Kidney (tissue), 14 donors: ENCODE results near the gene CITED4. TPM values are rescaled to one million over a fixed set of nuclear protein-coding genes. Genes with fewer than 3 reads are reported as not detected.

Experiments
- DNase-seq, 5 donors: peaks; one replicate each; pipeline ENCODE4 v3.0.0-alpha.2; 2013 to 2020
- FAIRE-seq: peaks from 2 replicates; lab custom pipeline; 2012; peaks lifted over from hg19 to GRCh38; lab: Jason Lieb, UNC
- H3K27ac ChIP-seq, 2 donors: one replicate each; pipeline ENCODE4 v1.7.0; 2013; ENCODE audit warnings: low read depth in 2 of 2, low read length in 2 of 2, inconsistent platforms in 1 of 2
- H3K27me3 ChIP-seq: one replicate; pipeline ENCODE4 v1.7.1; 2013; ENCODE audit warnings: low read length, inconsistent platforms; ENCODE audit not compliant: control insufficient read depth, insufficient read depth
- H3K36me3 ChIP-seq, 3 donors: one replicate each; pipeline versions ENCODE4 v1.7.0 to v1.7.1; 2013; ENCODE audit warnings: low read length in 3 of 3, control low read depth in 1 of 3, inconsistent platforms in 1 of 3; ENCODE audit not compliant: insufficient read depth in 3 of 3, control insufficient read depth in 2 of 3
- H3K4me1 ChIP-seq, 3 donors: one replicate each; pipeline versions ENCODE4 v1.7.0 to v1.7.1; 2013; ENCODE audit warnings: low read length in 3 of 3, inconsistent platforms in 1 of 3, low read depth in 1 of 3; ENCODE audit not compliant: control insufficient read depth in 2 of 3, insufficient read depth in 2 of 3
- H3K4me3 ChIP-seq, 3 donors: one replicate each; pipeline versions ENCODE4 v1.7.0 to v1.8.1; 2013; ENCODE audit warnings: low read length in 3 of 3, control low read depth in 1 of 3, inconsistent platforms in 1 of 3
- H3K9ac ChIP-seq, 3 donors: one replicate each; pipeline versions ENCODE4 v1.7.0 to v1.7.1; 2013; ENCODE audit warnings: low read length in 3 of 3, control low read depth in 1 of 3, inconsistent platforms in 1 of 3
- H3K9me3 ChIP-seq, 3 donors: one replicate each; pipeline versions ENCODE4 v1.7.0 to v1.7.1; 2013; ENCODE audit warnings: low read length in 3 of 3, control low read depth in 1 of 3, inconsistent platforms in 1 of 3; ENCODE audit not compliant: control insufficient read depth in 2 of 3, insufficient read depth in 1 of 3
- CTCF ChIP-seq: IDR thresholded peaks from 3 replicates; pipeline ENCODE4 v1.5.1; 2012; ENCODE audit warnings: mild to moderate bottlenecking, moderate library complexity, borderline replicate concordance; ENCODE audit not compliant: insufficient read depth; ENCODE audit errors: extremely low read depth
- intact Hi-C: fragments of 100-400 bp; cut with DNase I; formaldehyde crosslinking; loops from one replicate; pipeline ENCODE4 v1.11.1; 2022
- polyA plus RNA-seq: library from polyadenylated mRNA; stranded (reverse); fragments of 350-450 nt; fragmentation: Illumina TruSeq; extraction: RNeasy Lipid Tissue Mini Kit (QIAGEN cat#74804); gene quantifications from one replicate; pipeline ENCODE4 v1.2.3, GENCODE V29; 2014; ENCODE audit warnings: low read depth, low replicate concordance; ENCODE audit not compliant: insufficient read depth
- total RNA-seq: library from RNA; stranded (reverse); fragmentation: NEBNext Ultra II Directional; extraction: Animal tissue kit (Norgen Biotek cat#: 25700); gene quantifications from one replicate; pipeline ENCODE4 v1.2.1, GENCODE V29; 2021
- donor health status: control.
- donor health status: control.
- donor health status: control.
- donor health status: control.
- donor health status: control.
- donor health status: DM: yes; HTN: yes; CAD: no.
- donor health status: Normal renal cell carcinoma (clear cell type).

The CITED4 gene
- total and polyA plus RNA-seq, 2 donors from 2014 or later = 21.7 to 78.6 TPM

DNA sequence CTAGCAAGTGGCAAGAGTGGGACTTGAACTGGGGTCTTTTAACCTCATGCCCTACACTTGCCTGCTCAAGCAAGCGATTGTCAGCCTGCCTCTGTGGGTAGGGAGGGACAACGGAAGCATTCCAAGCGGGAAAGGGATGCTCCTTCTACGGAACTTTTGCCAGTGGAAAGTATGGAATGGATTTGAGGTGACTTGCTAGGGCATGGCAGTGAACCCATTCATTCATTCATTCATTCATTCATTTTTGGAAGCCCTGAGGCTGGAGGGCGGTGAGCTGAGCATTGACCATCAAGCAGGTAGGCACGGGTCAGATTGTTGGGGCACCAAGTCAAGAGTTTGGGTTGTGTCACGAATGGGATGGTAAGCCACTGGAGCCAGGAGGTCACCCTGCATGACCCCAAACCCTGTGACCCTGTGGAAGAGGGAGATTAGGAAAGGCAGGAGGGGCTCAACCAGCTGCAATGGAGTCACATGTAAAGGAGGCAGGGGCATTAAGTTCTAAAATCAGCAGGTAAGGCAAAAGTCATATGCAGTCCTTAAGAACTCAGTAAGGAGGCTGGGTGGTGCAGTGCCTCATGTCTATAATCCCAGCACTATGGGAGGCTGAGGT lies 11.8 kb upstream of the CITED4 start:
- FAIRE-seq (no peak), DNase-seq (no peak)
- peaks cover 0 to 14% (median 2%) of the 10 kb centered on the region in 3 donors for H3K9me3 ChIP-seq
- peaks cover 0 to 6% (median 0%) of the 10 kb centered on the region in 3 donors for H3K4me1 ChIP-seq
- H3K4me3 ChIP-seq = no peak overlapping the region
- no peaks in the 10 kb centered on the region for H3K36me3 ChIP-seq
- intact Hi-C loops = no loop called here
- no peak overlapping the region for H3K27ac ChIP-seq
- H3K27me3 ChIP-seq = no peaks in the 10 kb centered on the region
- no peak for TF ChIP-seq CTCF
- no peak overlapping the region for H3K9ac ChIP-seq

DNA sequence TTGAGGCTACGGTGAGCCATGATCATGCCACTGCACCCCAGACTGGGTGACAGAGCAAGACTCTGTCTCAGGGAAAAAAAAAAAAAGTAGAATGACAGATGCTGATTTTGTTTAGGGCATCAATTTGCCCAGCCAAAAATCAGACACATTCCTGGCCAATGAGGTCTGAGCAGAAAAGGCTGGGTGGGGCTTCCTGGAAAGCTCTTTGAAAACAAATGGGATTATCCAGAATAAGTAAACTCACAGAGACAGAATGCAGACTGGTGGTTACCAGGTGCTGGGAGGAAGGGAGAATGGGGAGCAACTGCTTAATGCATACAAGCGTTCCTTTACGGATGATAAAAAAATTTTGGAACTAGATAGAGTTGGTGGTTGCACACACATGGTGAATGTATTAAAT lies 10.1 kb upstream of the CITED4 start:
- Histone ChIP-seq H3K27me3 (no peaks in the 10 kb centered on the region), H3K27ac (no peak overlapping the region), H3K4me1 (no peaks in the 10 kb centered on the region), H3K9me3 (peaks cover 0 to 14% (median 2%) of the 10 kb centered on the region in 3 donors), H3K36me3 (no peaks in the 10 kb centered on the region), H3K9ac (no peak overlapping the region), H3K4me3 (no peak overlapping the region)
- no peak for DNase-seq
- intact Hi-C loops = no loop called here
- TF ChIP-seq CTCF = no peak
- FAIRE-seq = no peak

GRCh38 chr1:40870135-40870728 lies 8.1 kb upstream of the CITED4 start:
- no peak for DNase-seq
- Histone ChIP-seq H3K4me1 (no peaks in the 10 kb centered on the region), H3K9ac (no peak overlapping the region), H3K4me3 (no peak overlapping the region), H3K27me3 (no peaks in the 10 kb centered on the region), H3K36me3 (no peaks in the 10 kb centered on the region), H3K27ac (no peak overlapping the region), H3K9me3 (peaks cover 0 to 6% (median 0%) of the 10 kb centered on the region in 3 donors)
- no peak for TF ChIP-seq CTCF
- FAIRE-seq = no peak
- intact Hi-C loops = no loop called here
